ENCODE results near the gene BCAP29.

DNA sequence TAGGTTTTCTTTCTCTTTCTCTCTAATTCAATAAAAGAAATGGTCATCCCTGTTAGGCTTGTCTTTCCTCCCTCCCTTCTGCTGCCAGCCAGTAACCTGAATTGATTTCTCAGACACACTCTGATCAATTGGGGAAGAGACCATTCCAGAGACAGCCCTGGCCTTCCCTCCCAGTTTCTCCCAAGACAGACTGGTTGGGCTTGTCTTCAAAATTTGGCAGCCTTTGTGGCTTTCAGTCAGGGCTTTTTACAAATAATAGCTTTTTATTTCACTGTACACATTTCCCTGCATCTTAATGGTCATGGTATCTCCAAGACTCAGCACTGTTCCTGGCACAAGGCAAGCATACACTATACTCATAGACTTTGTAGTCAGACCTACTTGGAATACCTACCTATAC lies 33.9 kb downstream of the BCAP29 start:
- TF ChIP-seq, protein P1, sequence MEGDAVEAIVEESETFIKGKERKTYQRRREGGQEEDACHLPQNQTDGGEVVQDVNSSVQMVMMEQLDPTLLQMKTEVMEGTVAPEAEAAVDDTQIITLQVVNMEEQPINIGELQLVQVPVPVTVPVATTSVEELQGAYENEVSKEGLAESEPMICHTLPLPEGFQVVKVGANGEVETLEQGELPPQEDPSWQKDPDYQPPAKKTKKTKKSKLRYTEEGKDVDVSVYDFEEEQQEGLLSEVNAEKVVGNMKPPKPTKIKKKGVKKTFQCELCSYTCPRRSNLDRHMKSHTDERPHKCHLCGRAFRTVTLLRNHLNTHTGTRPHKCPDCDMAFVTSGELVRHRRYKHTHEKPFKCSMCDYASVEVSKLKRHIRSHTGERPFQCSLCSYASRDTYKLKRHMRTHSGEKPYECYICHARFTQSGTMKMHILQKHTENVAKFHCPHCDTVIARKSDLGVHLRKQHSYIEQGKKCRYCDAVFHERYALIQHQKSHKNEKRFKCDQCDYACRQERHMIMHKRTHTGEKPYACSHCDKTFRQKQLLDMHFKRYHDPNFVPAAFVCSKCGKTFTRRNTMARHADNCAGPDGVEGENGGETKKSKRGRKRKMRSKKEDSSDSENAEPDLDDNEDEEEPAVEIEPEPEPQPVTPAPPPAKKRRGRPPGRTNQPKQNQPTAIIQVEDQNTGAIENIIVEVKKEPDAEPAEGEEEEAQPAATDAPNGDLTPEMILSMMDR (conservative IDR thresholded peaks at IDR 0.05 in 1 of 2, IDR thresholded peaks at IDR 0.05 in 1 of 2; ENCODE audit: low read depth in 1 of 2, low read length in 2 of 2), result no peak
- no peak for TF ChIP-seq EZH2 (IDR thresholded peaks at IDR 0.05; ENCODE audit: low read length, missing control alignments)

All from fibroblast of lung (primary cell).